ENCODE results near the gene DCXR.

Gene DCXR

DNA sequence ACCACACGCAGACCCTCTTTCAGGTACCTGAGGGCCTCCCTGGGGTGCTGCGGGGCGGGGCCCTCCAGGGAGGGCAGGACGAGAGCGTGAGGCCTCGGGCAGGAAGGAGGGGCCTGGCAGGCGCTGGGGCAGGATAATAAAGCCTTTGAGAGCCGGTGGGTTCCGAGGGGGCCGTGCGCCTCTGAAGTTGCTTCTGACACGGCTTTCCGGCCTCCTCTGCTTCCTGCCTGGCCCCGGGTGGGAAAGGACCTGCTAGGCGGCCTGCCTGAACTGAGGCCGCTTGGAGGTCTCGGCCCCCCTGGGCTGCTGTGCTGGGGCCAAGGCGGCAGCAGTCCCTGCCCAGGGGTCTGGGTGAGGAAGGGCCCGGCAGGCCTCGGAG is 25.2 kb downstream of the DCXR start:
- H3K4me1 Mint-ChIP-seq (ENCODE audit: low read depth) = no peaks in the 10 kb centered on the region
- DNase-seq = no peak
- no peak overlapping the region for H3K27ac Mint-ChIP-seq
- H3K36me3 Mint-ChIP-seq (ENCODE audit: low read depth) = peaks cover under 1% of the 10 kb centered on the region
- no peaks in the 10 kb centered on the region for H3K27me3 Mint-ChIP-seq
- H3K4me3 Mint-ChIP-seq = no peak overlapping the region
- H3K9me3 Mint-ChIP-seq = no peaks in the 10 kb centered on the region

DNA sequence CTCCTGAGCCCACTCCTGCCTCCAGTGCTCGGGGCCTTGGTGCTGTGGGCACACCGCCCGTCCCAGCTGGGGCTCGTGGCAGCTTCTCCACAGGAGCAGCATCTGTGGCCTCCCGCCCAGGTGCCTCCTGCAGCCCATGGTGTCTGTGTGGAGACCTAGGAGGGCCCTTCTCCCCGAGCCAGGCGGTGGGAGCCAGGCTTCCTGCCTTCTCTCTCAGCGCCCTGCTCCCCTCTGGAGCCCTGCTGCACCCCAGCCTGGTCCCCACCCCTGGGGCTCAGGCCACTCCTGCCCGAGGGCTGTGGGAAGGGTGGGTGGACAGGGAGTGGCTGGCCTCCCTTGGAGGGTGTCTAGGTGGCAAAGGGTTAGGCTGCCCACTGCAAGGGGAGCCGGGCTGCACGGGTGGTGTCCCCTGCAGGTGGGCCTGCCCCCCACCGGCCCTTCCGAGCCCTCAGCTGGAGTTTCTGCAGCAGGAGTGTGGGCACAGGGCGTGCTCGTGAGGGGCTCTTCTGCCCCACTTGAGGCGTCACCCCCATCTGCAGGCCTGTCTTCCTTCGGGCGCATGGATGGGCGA is 25.8 kb downstream of the DCXR start:
- Mint-ChIP-seq H3K4me1 (ENCODE audit: low read depth) (no peaks in the 10 kb centered on the region), H3K4me3 (no peak overlapping the region), H3K27me3 (no peaks in the 10 kb centered on the region), H3K36me3 (ENCODE audit: low read depth) (no peaks in the 10 kb centered on the region), H3K27ac (no peak overlapping the region), H3K9me3 (no peaks in the 10 kb centered on the region)
- DNase-seq = no peak

DNA sequence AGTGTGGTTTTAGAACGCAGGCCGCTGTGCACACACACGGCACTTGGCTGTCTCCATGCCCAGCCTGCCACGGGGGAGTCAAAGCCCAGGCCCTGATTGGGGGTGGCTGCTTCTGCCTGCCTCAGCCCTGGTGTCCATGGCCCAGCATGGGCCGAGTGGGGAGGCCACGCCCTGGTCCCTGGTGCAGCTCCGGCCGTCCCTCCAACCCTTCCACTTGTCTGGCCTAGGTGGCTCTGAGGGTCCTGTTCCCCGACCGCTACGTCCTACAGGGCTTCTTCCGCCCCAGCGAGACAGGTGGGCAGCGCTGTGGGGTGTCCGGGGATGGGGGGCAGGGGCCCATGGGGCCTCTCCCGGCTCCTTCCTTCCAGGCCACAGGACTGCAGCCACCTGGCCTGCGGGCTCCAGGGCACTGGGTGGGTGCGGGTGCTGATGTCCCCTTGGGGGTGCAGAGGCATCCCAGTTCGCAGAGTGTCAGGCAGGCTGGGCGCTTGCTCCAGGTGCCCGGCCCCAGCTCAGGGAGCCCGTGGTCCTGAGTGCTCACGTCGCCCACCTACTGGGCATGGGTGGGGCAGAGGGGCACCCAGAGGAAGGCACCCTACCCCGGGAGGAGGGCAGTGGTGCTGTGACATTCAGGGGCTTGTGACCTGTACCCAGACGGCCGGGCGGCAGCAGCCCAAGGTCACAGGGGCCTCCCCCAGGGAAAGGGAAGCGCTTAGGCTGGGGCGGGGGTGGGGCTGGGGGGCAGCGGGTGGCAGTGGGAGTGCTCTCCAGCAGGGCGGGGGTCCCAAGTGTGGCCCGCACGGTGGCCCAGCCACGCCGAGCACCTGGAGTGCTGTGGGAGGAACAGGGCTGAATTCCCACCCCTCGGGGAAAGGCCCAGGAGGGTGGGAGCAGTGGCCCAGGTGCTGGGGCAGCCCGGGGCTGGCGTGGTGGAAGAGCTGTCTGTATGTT is 26.6 kb downstream of the DCXR start:
- no peak for DNase-seq
- H3K27me3 Mint-ChIP-seq = no peaks in the 10 kb centered on the region
- no peak overlapping the region for H3K27ac Mint-ChIP-seq
- H3K4me1 Mint-ChIP-seq (ENCODE audit: low read depth) = no peaks in the 10 kb centered on the region
- H3K9me3 Mint-ChIP-seq = no peaks in the 10 kb centered on the region
- H3K4me3 Mint-ChIP-seq = no peak overlapping the region
- no peaks in the 10 kb centered on the region for H3K36me3 Mint-ChIP-seq (ENCODE audit: low read depth)

DNA sequence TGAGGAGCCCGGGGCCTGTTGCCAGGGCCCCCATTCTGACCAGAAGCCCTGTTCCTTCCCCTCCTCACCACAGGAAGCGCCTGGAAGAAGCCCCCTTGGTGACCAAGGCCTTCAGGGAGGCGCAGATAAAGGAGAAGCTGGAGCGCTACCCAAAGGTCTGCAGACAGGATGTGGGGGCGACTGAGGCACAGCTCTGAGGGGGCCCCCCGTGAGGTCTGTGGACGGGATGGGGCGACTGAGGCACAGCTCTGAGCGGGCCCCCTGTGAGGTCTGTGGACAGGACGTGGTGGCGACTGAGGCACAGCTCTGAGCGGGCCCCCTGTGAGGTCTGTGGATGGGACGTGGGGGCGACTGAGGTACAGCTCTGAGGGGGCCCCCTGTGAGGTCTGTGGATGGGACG is 28.1 kb downstream of the DCXR start:
- no peak for DNase-seq
- Mint-ChIP-seq H3K27me3 (no peaks in the 10 kb centered on the region), H3K36me3 (ENCODE audit: low read depth) (no peaks in the 10 kb centered on the region), H3K9me3 (no peaks in the 10 kb centered on the region), H3K4me3 (no peak overlapping the region), H3K27ac (no peak overlapping the region), H3K4me1 (ENCODE audit: low read depth) (no peaks in the 10 kb centered on the region)

DNA sequence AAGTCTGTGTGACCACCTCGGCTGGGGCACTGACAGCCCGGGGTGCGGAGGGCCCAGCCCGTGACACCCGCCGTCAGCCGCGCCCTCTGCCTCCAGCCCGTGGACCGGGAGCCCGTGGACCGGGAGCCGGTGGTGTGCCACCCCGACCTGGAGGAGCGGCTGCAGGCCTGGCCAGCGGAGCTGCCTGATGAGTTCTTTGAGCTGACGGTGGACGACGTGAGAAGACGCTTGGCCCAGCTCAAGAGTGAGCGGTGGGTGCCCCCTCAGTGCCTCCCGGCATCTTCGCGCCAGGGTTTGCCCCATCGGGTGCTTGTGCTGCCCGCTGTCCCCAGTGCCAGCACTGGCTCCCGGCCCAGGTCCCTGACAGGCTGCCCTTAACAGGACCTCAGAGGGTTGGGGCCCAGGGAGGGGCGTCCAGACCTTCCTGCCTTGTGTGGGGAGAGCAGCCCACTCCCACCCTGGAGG is 28.5 kb downstream of the DCXR start:
- no peak overlapping the region for H3K27ac Mint-ChIP-seq
- no peaks in the 10 kb centered on the region for H3K9me3 Mint-ChIP-seq
- no peak overlapping the region for H3K4me3 Mint-ChIP-seq
- no peaks in the 10 kb centered on the region for H3K27me3 Mint-ChIP-seq
- no peaks in the 10 kb centered on the region for H3K36me3 Mint-ChIP-seq (ENCODE audit: low read depth)
- H3K4me1 Mint-ChIP-seq (ENCODE audit: low read depth) = no peaks in the 10 kb centered on the region
- DNase-seq = no peak

DNA sequence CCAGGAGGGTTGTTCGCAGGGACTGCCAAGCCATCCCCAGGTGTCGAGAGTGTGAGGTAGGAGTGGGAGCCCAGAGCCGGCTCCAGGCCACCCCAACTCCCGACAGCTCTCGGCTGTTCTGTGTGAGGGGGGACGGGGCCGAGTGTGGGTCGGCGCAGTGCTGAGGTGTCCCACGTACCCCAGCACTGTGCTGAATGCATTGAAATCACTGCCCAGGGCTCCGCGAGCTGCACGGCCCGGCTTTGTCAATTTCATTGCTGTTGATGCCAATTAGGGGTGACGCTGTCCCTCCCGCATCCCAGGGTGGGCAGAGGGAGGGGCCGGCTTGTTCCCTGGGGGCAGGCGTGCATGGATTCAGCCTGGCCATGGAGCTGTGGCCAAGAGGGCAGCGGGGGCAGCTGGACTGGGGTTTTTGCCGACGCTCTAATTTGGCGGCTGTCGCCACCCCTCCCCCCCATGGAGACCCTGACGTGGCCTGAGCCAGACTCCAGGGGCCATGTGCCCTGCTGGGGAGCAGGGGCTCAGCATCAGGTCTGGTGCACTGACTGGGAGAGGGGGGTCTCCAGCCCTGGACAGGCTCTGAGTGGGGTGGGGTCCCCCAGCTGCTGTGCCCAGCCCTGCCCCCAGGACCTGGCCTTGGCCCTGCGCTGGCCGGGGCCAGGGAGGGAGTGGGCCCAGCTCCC is 29.1 kb downstream of the DCXR start:
- H3K9me3 Mint-ChIP-seq = no peaks in the 10 kb centered on the region
- peaks cover 1% of the 10 kb centered on the region for H3K4me1 Mint-ChIP-seq (ENCODE audit: low read depth)
- no peak overlapping the region for H3K27ac Mint-ChIP-seq

DNA sequence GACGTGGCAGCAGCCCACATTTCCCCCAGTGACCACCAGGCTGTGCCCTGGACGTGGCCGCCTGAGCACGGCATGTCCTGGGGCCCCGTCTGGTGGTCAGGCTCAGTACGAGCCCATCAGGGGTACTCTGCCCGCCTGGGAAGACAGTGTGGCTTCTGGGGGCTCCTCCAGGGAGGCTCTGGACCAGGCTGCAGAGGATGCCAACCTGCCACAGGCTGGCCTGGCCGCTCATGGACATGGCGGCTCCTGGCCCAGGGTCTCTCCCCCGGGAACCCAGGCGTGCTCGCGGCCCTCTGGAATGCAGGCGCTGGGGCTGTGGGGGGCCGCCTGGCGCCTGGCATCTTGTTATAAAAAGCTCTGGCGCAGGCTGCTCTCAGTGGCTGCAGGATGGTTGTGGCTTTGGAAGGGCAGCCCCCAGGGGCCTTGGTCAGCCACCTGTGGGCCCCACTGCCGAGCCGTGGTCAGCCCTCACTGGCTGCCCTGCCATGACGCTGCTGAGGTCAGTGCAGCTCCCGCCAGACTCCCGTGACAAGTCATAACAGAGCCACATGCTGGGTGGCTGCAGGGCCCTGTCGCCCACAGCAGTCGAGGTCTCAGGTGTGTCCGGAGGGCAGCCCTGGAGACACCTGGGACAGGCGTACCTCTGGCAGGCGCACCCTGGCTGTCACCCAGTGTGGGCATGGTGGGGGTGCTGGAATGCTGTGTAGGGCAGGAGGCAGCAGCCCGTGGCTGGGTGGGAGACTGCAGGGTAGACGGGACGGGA is 29.8 kb downstream of the DCXR start:
- Mint-ChIP-seq H3K4me1 (ENCODE audit: low read depth) (peaks cover 2% of the 10 kb centered on the region), H3K9me3 (no peaks in the 10 kb centered on the region), H3K4me3 (no peak overlapping the region), H3K27me3 (no peaks in the 10 kb centered on the region), H3K27ac (no peak overlapping the region), H3K36me3 (ENCODE audit: low read depth) (no peaks in the 10 kb centered on the region)
- DNase-seq = no peak

More for the DNA sequence above, 29.1 kb downstream of the DCXR start:
- no peaks in the 10 kb centered on the region for H3K36me3 Mint-ChIP-seq (ENCODE audit: low read depth)
- H3K4me3 Mint-ChIP-seq = no peak overlapping the region
- DNase-seq = no peak
- no peaks in the 10 kb centered on the region for H3K27me3 Mint-ChIP-seq

DNA sequence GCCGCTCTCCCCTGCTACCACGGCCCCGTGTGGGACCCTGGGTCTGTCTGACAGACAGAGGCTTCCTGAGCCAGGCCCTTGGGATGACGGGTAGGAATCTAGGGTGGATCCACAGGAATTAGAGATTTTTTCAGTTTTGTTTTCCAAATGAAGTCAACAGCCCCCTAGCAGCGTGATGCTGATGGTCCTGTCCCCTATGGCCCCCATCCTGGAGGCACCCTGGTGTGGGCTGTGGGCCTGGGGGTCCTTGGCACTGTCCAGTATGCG is 30.3 kb downstream of the DCXR start:
- Mint-ChIP-seq H3K36me3 (ENCODE audit: low read depth) (no peaks in the 10 kb centered on the region), H3K4me3 (no peak overlapping the region), H3K27ac (no peak overlapping the region)

DNA sequence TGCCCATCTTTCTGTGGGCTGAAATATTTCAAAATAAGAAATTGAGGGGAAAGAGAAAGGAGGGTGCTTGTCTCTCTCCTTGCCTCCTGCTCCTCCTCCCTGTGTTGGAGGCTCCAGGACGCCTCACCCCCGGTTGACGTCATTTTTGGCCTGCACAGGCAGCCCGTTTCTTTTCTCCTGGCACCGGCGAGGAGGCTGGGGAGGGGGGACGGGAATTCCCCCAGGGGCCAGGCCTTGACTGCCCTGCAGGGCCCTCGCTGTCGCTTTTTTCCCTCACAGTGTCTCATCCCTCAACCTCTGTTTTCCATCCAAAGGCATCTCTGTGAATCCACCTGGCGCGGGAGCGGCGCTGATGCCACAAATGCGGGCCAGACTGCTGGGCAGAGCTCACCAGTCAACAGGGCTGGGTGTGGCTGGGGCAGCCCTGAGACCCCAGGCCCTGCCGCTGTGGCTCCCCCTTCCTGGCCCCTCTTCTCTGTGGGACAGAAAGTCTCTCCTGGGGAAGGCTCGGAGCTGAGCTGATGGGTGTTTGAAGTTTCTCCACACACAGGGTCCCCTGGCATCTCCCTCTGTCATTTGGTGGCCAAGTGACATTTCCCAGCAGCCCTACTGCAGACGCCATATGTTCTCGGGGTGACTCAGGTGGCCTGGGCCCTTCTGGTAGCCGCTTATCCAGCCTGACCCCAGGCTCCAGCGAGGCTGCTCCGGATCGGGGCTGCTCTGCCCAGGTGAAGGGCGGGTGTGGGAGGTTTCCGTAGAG is 30.8 kb downstream of the DCXR start:
- Mint-ChIP-seq H3K4me1 (ENCODE audit: low read depth) (peaks cover 2% of the 10 kb centered on the region), H3K27ac (no peak overlapping the region), H3K27me3 (no peaks in the 10 kb centered on the region), H3K9me3 (no peaks in the 10 kb centered on the region), H3K36me3 (ENCODE audit: low read depth) (no peaks in the 10 kb centered on the region), H3K4me3 (no peak overlapping the region)
- no peak for DNase-seq

More for the DNA sequence above, 30.3 kb downstream of the DCXR start:
- Mint-ChIP-seq H3K4me1 (ENCODE audit: low read depth) (peaks cover 2% of the 10 kb centered on the region), H3K9me3 (no peaks in the 10 kb centered on the region), H3K27me3 (no peaks in the 10 kb centered on the region)
- DNase-seq = no peak

DNA sequence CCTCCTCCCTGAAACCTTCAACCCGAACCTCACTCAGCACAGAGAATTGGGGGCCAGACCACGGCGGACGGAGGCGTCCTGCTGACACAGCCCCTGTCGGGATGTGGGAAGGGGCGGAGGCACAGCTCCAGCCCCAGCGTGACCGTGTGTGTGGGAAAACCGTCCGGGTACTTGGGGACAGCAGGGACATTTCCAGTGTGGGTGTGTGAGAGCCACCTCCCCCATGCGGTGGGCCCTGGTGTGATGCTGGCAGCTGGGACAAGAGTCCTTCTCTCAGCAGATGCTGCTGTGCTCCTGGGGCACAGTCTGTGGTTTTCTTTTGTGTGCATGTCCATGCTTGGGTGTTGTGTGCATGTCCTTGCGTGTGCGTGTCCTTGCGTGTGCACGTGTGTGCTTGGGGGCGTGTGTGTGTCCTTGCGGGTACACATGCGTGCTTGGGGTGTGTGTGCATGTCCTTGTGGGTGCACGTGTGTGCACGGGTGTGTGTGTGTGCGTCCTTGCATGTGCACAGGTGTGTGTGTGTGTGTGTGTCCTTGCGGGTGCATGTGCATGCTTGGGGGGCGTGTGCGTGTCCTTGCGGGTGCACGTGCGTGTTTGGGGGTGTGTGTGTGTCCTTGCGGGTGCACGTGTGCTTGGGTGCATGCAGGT is 31.7 kb downstream of the DCXR start:
- no peak overlapping the region for H3K4me3 Mint-ChIP-seq
- H3K27ac Mint-ChIP-seq = no peak overlapping the region
- DNase-seq = no peak
- no peaks in the 10 kb centered on the region for H3K36me3 Mint-ChIP-seq (ENCODE audit: low read depth)
- H3K4me1 Mint-ChIP-seq (ENCODE audit: low read depth) = peaks cover 2% of the 10 kb centered on the region
- no peaks in the 10 kb centered on the region for H3K9me3 Mint-ChIP-seq
- H3K27me3 Mint-ChIP-seq = no peaks in the 10 kb centered on the region

DNA sequence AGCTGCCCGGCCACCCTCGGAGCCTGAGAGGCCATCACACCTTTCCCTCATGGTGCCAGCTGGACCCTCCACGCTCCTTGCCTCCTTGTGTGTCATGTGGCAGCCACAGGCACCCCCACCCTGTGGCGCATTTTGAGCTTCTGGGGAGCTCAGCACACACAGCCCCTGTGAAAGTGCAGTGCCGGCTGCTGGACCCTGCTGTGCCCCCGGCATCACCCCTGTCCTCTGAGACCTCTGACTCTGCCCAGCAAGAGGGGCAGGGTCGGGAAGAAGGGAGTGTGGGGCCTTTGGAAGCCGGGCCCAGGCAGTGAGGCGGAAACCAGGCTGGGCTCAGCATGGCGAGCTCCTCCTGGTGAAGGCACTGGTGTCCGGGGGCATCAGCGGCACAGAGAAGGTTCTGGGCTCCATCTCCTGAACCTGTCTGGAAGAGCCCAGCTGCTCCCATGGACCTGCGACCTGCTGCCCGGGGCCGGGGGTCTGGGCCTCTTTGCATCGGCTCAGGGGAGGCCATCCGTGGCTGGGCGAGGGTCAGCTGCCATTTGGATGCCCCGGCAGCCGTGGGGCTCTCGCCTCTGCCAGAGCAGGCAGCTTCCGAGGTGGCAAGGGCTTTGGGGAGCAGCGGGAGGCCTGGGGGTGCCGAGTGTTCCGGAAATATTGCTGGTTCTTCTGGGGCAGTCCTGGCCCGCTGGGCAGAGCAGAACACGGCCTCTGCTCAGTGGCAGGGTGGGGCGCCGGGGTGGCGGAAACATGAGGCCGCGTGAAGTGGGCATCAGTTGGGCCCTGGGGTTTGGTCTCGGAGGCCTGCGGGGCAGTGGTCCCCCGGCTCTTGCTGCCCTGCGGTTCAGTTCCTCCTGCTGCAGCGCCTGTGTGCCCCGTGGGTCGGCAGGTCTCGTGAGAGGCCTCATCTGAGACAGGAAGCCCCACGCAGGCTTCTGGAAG is 32.7 kb downstream of the DCXR start:
- peaks cover under 1% of the 10 kb centered on the region for H3K36me3 Mint-ChIP-seq (ENCODE audit: low read depth)
- H3K27ac Mint-ChIP-seq = no peak overlapping the region
- H3K27me3 Mint-ChIP-seq = no peaks in the 10 kb centered on the region
- H3K4me1 Mint-ChIP-seq (ENCODE audit: low read depth) = peaks cover 2% of the 10 kb centered on the region
- DNase-seq = no peak
- H3K9me3 Mint-ChIP-seq = no peaks in the 10 kb centered on the region
- H3K4me3 Mint-ChIP-seq = no peak overlapping the region

DNA sequence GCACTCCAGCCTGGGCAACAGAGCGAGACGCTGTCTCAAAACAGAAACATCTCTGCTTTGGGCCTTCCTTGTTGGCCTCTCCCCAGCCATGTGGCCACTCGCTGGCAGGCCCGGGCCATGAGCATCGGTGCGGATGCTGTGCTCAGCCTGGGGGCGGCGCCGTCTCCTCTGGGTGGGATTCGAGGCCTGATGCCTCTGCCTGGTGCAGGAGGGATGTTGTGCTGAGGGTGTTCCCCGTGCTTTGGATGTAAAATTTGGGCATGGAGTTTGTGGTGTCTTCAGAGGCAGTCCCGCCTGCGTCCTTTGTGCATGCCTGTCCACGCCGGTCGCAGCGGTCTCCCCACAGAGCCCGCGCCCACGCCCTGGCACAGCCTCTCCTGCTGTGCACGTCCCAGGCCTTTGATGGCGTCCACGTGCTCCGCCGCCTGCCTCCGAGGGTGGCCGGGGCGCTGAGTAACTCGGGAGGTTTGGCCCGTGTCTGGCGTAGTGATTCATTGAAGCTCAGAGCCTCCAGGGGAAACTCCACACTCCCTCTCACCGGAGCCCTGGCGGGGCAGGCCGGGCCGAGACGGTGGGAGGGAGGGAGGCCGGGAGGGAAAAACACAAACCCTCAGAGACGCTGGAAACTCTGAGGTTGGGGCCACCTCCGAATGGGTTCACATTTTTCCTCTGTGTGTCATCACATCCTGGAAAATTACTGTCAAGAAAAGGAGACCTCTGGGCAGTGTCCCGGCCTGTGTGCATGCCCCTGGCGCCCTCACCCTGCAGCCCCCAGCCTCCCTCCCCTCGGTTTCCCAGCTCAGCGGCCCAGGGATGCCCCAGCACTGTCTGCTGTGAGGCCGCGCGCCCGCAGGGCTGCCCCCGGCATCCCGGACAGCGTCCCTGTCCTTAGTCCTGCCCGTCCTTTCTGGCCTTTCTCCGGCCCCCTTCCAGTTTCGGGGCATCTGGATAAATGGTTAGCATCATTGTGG is 33.8 kb downstream of the DCXR start:
- peak; percentile 55 for DNase-seq
- Mint-ChIP-seq H3K9me3 (no peaks in the 10 kb centered on the region), H3K4me3 (no peak overlapping the region)

More for the DNA sequence above, 33.8 kb downstream of the DCXR start:
- Mint-ChIP-seq H3K27ac (peak overlapping the region; percentile 40), H3K27me3 (no peaks in the 10 kb centered on the region), H3K36me3 (ENCODE audit: low read depth) (peaks cover 2% of the 10 kb centered on the region), H3K4me1 (ENCODE audit: low read depth) (peaks cover 2% of the 10 kb centered on the region)

All from activated T-cell treated with anti-CD3 and anti-CD28 coated beads, Interleukin-2, amount 50 U/mL, for 24 hours (primary cell).